Liver (tissue), 9 donors: Measurements from ENCODE around the gene DHRS3. TPM values are rescaled to one million over a fixed set of nuclear protein-coding genes. Genes with fewer than 3 reads are reported as not detected.

Source experiments
- DNase-seq: peaks from one replicate; pipeline ENCODE4 v3.0.0-alpha.2; 2017; ENCODE audit warnings: low spot score
- H3K27ac ChIP-seq, 2 donors: one replicate each; pipeline ENCODE4 v1.7.0; 2013; ENCODE audit warnings: inconsistent platforms in 2 of 2, low read length in 2 of 2, control low read depth in 1 of 2, low read depth in 1 of 2, mild to moderate bottlenecking in 1 of 2
- H3K27me3 ChIP-seq, 4 donors: one replicate each; pipeline versions ENCODE4 v1.6.1 to v1.7.0; 2013; ENCODE audit warnings: low read length in 3 of 4, inconsistent platforms in 1 of 4, mild to moderate bottlenecking in 1 of 4, moderate library complexity in 1 of 4; ENCODE audit not compliant: control insufficient read depth in 4 of 4, insufficient read depth in 4 of 4
- H3K36me3 ChIP-seq, 4 donors: one replicate each; pipeline versions ENCODE4 v1.6.1 to v1.7.0; 2013; ENCODE audit warnings: low read length in 3 of 4, mild to moderate bottlenecking in 3 of 4, low read depth in 1 of 4, moderate library complexity in 1 of 4; ENCODE audit not compliant: control insufficient read depth in 4 of 4, insufficient read depth in 3 of 4
- H3K4me1 ChIP-seq, 4 donors: one replicate each; pipeline versions ENCODE4 v1.6.1 to v1.7.0; 2013; ENCODE audit warnings: low read length in 3 of 4, mild to moderate bottlenecking in 3 of 4, moderate library complexity in 1 of 4; ENCODE audit not compliant: control insufficient read depth in 4 of 4, insufficient read depth in 4 of 4
- H3K4me3 ChIP-seq, 3 donors: one replicate each; pipeline versions ENCODE4 v1.6.1 to v1.7.0; 2013; ENCODE audit warnings: low read length in 3 of 3, control low read depth in 1 of 3, low read depth in 1 of 3, mild to moderate bottlenecking in 1 of 3
- H3K9ac ChIP-seq, 2 donors: one replicate each; pipeline ENCODE4 v1.7.0; 2013; ENCODE audit warnings: low read length in 2 of 2, mild to moderate bottlenecking in 2 of 2, moderate library complexity in 2 of 2, control low read depth in 1 of 2, low read depth in 1 of 2
- H3K9me3 ChIP-seq, 4 donors: one replicate each; pipeline versions ENCODE4 v1.6.1 to v1.7.0; 2013; ENCODE audit warnings: low read length in 3 of 4; ENCODE audit not compliant: control insufficient read depth in 4 of 4
- ATF3 ChIP-seq: IDR thresholded peaks from 2 replicates; pipeline ENCODE4 v1.6.1; 2016; ENCODE audit warnings: antibody characterized with exemption
- EGR1 ChIP-seq, 2 donors: IDR thresholded peaks; 2 replicates each; pipeline ENCODE4 v1.6.1; 2016 to 2018; ENCODE audit warnings: antibody characterized with exemption in 2 of 2, low read depth in 2 of 2
- FOXA1 ChIP-seq: IDR thresholded peaks from 2 replicates; pipeline ENCODE4 v1.6.1; 2016; ENCODE audit warnings: antibody characterized with exemption
- FOXA2 ChIP-seq: IDR thresholded peaks from 2 replicates; pipeline ENCODE4 v1.6.1; 2016; ENCODE audit warnings: antibody characterized with exemption
- HNF4G ChIP-seq: IDR thresholded peaks from 2 replicates; pipeline ENCODE4 v1.6.1; 2016; ENCODE audit warnings: antibody characterized with exemption
- JUND ChIP-seq, 2 donors: IDR thresholded peaks; 2 replicates each; pipeline ENCODE4 v1.6.1; 2016; ENCODE audit warnings: antibody characterized with exemption in 2 of 2
- NR2F2 ChIP-seq: IDR thresholded peaks from 2 replicates; pipeline ENCODE4 v1.6.1; 2016; ENCODE audit warnings: antibody characterized with exemption
- RAD21 ChIP-seq, 2 donors: IDR thresholded peaks; 2 replicates each; pipeline ENCODE4 v1.6.1; 2016; ENCODE audit warnings: antibody characterized with exemption in 2 of 2, mild to moderate bottlenecking in 2 of 2
- REST ChIP-seq: IDR thresholded peaks from 2 replicates; pipeline ENCODE4 v1.6.1; 2016; ENCODE audit warnings: antibody characterized with exemption, mild to moderate bottlenecking
- RXRA ChIP-seq, 2 donors: IDR thresholded peaks; 2 replicates each; pipeline ENCODE4 v1.6.1; 2017 to 2018; ENCODE audit warnings: antibody characterized with exemption in 2 of 2, mild to moderate bottlenecking in 1 of 2
- SP1 ChIP-seq: IDR thresholded peaks from 2 replicates; pipeline ENCODE4 v1.6.1; 2018; ENCODE audit warnings: antibody characterized with exemption, mild to moderate bottlenecking
- TAF1 ChIP-seq: conservative IDR thresholded peaks from 2 replicates; pipeline ENCODE4 v1.6.1; 2016; ENCODE audit warnings: antibody characterized with exemption, mild to moderate bottlenecking
- YY1 ChIP-seq: IDR thresholded peaks from 2 replicates; pipeline ENCODE4 v1.6.1; 2016; ENCODE audit warnings: antibody characterized with exemption, mild to moderate bottlenecking
- WGBS: extraction: QIAGEN DNeasy Blood & Tissue Kit; methylation state at CpG from one replicate; pipeline ENCODE4 v1.1.7; 2013; 5-methylcytosine and 5-hydroxymethylcytosine counted together
- polyA plus RNA-seq, 2 donors: library from polyadenylated mRNA; stranded (reverse) in 1 of 2; unstranded in 1 of 2; fragments of 200-250 nt in 1 of 2; fragments of >200 nt in 1 of 2; fragmentation: Nextera tagmentation in 1 of 2; extraction: Ambion mirVana in 1 of 2; gene quantifications; one replicate each; pipeline versions ENCODE4 v1.2.1 to v1.2.3, GENCODE V29; 2013 to 2015
- total RNA-seq, 2 donors: library from RNA; depleted of rRNA; stranded (reverse); fragments of >200 nt; gene quantifications; one replicate each; pipeline ENCODE4 v1.2.3, GENCODE V29; 2014
- TF ChIP-seq, protein P1 (sequence below): fragments of 150-350 bp; IDR thresholded peaks from 2 replicates; pipeline ENCODE4 v1.5.1; 2017; ENCODE audit warnings: improper control_type of control experiment, low read depth, low read length; ENCODE audit not compliant: missing input control
- TF ChIP-seq, protein P2 (sequence below): IDR thresholded peaks from 2 replicates; pipeline ENCODE4 v1.6.1; 2016; ENCODE audit warnings: antibody characterized with exemption
- TF ChIP-seq, protein P3 (sequence below): IDR thresholded peaks from 2 replicates; pipeline ENCODE4 v1.6.1; 2016; ENCODE audit warnings: antibody characterized with exemption
- donor health status: healthy.
- donor health status: healthy.
- donor health status: healthy.
- donor health status: healthy.
- donor health status: healthy.

Gene DHRS3
- total and polyA plus RNA-seq, 4 donors, result 62.6 to 185 (median 158) TPM

- Histone ChIP-seq H3K9ac (no peak overlapping the region), H3K36me3 (no peaks in the 10 kb centered on the region), H3K9me3 (no peaks in the 10 kb centered on the region), H3K27ac (no peak overlapping the region), H3K4me1 (peaks cover 2 to 6% (median 4%) of the 10 kb centered on the region in 4 donors), H3K27me3 (no peaks in the 10 kb centered on the region), H3K4me3 (no peak overlapping the region)
- TF ChIP-seq TAF1 (no peak), RXRA (IDR thresholded peaks at IDR 0.05) (no peak), RAD21 (IDR thresholded peaks at IDR 0.05) (no peak), YY1 (no peak), FOXA2 (no peak), REST (no peak), JUND (IDR thresholded peaks at IDR 0.05) (no peak), EGR1 (IDR thresholded peaks at IDR 0.05; ENCODE audit: low read depth in 2 of 2) (no peak)
- TF ChIP-seq, protein P1, sequence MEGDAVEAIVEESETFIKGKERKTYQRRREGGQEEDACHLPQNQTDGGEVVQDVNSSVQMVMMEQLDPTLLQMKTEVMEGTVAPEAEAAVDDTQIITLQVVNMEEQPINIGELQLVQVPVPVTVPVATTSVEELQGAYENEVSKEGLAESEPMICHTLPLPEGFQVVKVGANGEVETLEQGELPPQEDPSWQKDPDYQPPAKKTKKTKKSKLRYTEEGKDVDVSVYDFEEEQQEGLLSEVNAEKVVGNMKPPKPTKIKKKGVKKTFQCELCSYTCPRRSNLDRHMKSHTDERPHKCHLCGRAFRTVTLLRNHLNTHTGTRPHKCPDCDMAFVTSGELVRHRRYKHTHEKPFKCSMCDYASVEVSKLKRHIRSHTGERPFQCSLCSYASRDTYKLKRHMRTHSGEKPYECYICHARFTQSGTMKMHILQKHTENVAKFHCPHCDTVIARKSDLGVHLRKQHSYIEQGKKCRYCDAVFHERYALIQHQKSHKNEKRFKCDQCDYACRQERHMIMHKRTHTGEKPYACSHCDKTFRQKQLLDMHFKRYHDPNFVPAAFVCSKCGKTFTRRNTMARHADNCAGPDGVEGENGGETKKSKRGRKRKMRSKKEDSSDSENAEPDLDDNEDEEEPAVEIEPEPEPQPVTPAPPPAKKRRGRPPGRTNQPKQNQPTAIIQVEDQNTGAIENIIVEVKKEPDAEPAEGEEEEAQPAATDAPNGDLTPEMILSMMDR, result no peak
- TF ChIP-seq, protein P2, sequence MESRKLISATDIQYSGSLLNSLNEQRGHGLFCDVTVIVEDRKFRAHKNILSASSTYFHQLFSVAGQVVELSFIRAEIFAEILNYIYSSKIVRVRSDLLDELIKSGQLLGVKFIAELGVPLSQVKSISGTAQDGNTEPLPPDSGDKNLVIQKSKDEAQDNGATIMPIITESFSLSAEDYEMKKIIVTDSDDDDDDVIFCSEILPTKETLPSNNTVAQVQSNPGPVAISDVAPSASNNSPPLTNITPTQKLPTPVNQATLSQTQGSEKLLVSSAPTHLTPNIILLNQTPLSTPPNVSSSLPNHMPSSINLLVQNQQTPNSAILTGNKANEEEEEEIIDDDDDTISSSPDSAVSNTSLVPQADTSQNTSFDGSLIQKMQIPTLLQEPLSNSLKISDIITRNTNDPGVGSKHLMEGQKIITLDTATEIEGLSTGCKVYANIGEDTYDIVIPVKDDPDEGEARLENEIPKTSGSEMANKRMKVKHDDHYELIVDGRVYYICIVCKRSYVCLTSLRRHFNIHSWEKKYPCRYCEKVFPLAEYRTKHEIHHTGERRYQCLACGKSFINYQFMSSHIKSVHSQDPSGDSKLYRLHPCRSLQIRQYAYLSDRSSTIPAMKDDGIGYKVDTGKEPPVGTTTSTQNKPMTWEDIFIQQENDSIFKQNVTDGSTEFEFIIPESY, result no peak
- TF ChIP-seq, protein P3, sequence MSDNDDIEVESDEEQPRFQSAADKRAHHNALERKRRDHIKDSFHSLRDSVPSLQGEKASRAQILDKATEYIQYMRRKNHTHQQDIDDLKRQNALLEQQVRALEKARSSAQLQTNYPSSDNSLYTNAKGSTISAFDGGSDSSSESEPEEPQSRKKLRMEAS, result no peak
- WGBS, result 94% methylated on average over 20 of the region's 20 CpGs
- no peak for DNase-seq
These were observed 70.3 kb downstream of the DHRS3 start for GRCh38 chr1:12547586-12548225.

GRCh38 chr1:12546771-12547585, 71.0 kb downstream of the DHRS3 start:
- no peak overlapping the region for H3K9ac ChIP-seq
- 83% methylated on average over 17 of the region's 17 CpGs for WGBS
- no peaks in the 10 kb centered on the region for H3K9me3 ChIP-seq
- H3K4me1 ChIP-seq, result peaks cover 2 to 6% (median 5%) of the 10 kb centered on the region in 4 donors
- H3K36me3 ChIP-seq, result no peaks in the 10 kb centered on the region
- DNase-seq, result no peak
- no peaks in the 10 kb centered on the region for H3K27me3 ChIP-seq
- no peak overlapping the region for H3K4me3 ChIP-seq
- no peak overlapping the region for H3K27ac ChIP-seq
- TF ChIP-seq, protein P3, result no peak
- TF ChIP-seq RXRA (IDR thresholded peaks at IDR 0.05) (no peak), HNF4G (no peak), YY1 (no peak), FOXA2 (no peak), REST (no peak), NR2F2 (no peak), RAD21 (IDR thresholded peaks at IDR 0.05) (no peak), JUND (IDR thresholded peaks at IDR 0.05) (no peak), FOXA1 (no peak), SP1 (no peak), ATF3 (no peak)
